H1 (cell line): Measurements from ENCODE around the gene SLC25A22. TPM values are rescaled to one million over a fixed set of nuclear protein-coding genes. Genes with fewer than 3 reads are reported as not detected.

ENCODE experiments used
- CTCF ChIA-PET: fragments of 300-600 bp; sonication (Branson Sonifier 250); formaldehyde crosslinking; loops from one replicate; lab custom pipeline; 2021; ENCODE audit not compliant: partially characterized antibody; lab: Charles Lee
- POLR2A ChIA-PET: fragments of 300-600 bp; sonication (Branson Sonifier 250); formaldehyde crosslinking; loops from one replicate; lab custom pipeline; 2021; ENCODE audit warnings: inconsistent platforms; ENCODE audit not compliant: partially characterized antibody; lab: Charles Lee
- DNase-seq, 2 experiments: peaks; one replicate each; pipeline versions ENCODE4 v3.0.0 to v3.0.0-alpha.2; 2010 to 2022; ENCODE audit warnings: low spot score in 2 of 2, low read depth in 1 of 2, mixed read lengths in 1 of 2
- FAIRE-seq: peaks from 2 replicates; lab custom pipeline; 2011; peaks lifted over from hg19 to GRCh38; lab: Jason Lieb, UNC
- H2AFZ ChIP-seq: 2 replicates; pipeline ENCODE4 v1.8.1; 2012; ENCODE audit warnings: low read length, inconsistent platforms
- H2AK5ac ChIP-seq: 2 replicates; pipeline ENCODE4 v1.6.1; 2013; ENCODE audit warnings: low read depth, low read length
- H2BK120ac ChIP-seq: replicated peaks from 2 replicates; pipeline ENCODE3; 2013; ENCODE audit warnings: low read depth, low read length, inconsistent platforms
- H2BK12ac ChIP-seq: 2 replicates; pipeline ENCODE4 v1.6.1; 2013; ENCODE audit warnings: low read depth, low read length
- H2BK15ac ChIP-seq: 2 replicates; pipeline ENCODE4 v1.6.1; 2013; ENCODE audit warnings: low read length
- H2BK20ac ChIP-seq: 2 replicates; pipeline ENCODE4 v1.6.1; 2013; ENCODE audit warnings: low read length
- H2BK5ac ChIP-seq: 2 replicates; pipeline ENCODE4 v1.6.1; 2013; ENCODE audit warnings: low read depth, low read length
- H3K14ac ChIP-seq: 2 replicates; pipeline ENCODE4 v1.6.1; 2013; ENCODE audit warnings: inconsistent platforms; ENCODE audit not compliant: insufficient read length
- H3K18ac ChIP-seq: 2 replicates; pipeline ENCODE4 v1.6.1; 2013; ENCODE audit warnings: low read length; ENCODE audit errors: extremely low read depth
- H3K23ac ChIP-seq: 2 replicates; pipeline ENCODE4 v1.6.1; 2013; ENCODE audit warnings: inconsistent platforms; ENCODE audit not compliant: insufficient read length
- H3K23me2 ChIP-seq: 2 replicates; pipeline ENCODE4 v1.6.1; 2013; ENCODE audit warnings: low read depth, low read length
- H3K27ac ChIP-seq: 2 replicates; pipeline ENCODE4 v1.6.1; 2011; ENCODE audit warnings: low read depth, low read length, inconsistent platforms
- H3K27me3 ChIP-seq, 4 experiments: replicated peaks in 1 of 4; 1 replicate in 1 of 4; 2 replicates in 3 of 4; pipeline versions ENCODE4 v1.6.1 to v1.8.1; 2011 to 2013; ENCODE audit warnings: low read length in 3 of 4, mild to moderate bottlenecking in 3 of 4, inconsistent platforms in 2 of 4, mixed read lengths in 2 of 4, moderate library complexity in 1 of 4; ENCODE audit not compliant: control insufficient read depth in 3 of 4, insufficient read depth in 3 of 4; ENCODE audit errors: extremely low read depth in 1 of 4
- H3K36me3 ChIP-seq, 4 experiments: 2 replicates each; pipeline versions ENCODE4 v1.6.1 to v1.8.1; 2011 to 2013; ENCODE audit warnings: mild to moderate bottlenecking in 4 of 4, low read length in 3 of 4, moderate library complexity in 2 of 4, control low read depth in 1 of 4, inconsistent platforms in 1 of 4; ENCODE audit not compliant: insufficient read depth in 4 of 4, control insufficient read depth in 2 of 4
- H3K4ac ChIP-seq: replicated peaks from 2 replicates; pipeline ENCODE3; 2013; ENCODE audit warnings: low read length, low read depth, mixed read lengths, inconsistent platforms; ENCODE audit not compliant: insufficient read length
- H3K4me1 ChIP-seq, 4 experiments: replicated peaks in 1 of 4; 1 replicate in 1 of 4; 2 replicates in 3 of 4; pipeline versions ENCODE4 v1.6.1 to v1.8.1; 2011 to 2013; ENCODE audit warnings: low read length in 3 of 4, inconsistent platforms in 2 of 4, mixed read lengths in 1 of 4; ENCODE audit not compliant: insufficient read depth in 4 of 4, control insufficient read depth in 3 of 4
- H3K4me2 ChIP-seq, 2 experiments: 2 replicates each; pipeline versions ENCODE4 v1.6.1 to v1.8.1; 2011 to 2013; ENCODE audit warnings: low read depth in 2 of 2, low read length in 2 of 2, control low read depth in 1 of 2, inconsistent platforms in 1 of 2, mild to moderate bottlenecking in 1 of 2; ENCODE audit not compliant: insufficient read depth in 1 of 2
- H3K4me3 ChIP-seq, 4 experiments: fragments of 200-600, 300-600 bp in 1 of 4; sonication (generic), shearing (Covaris generic), sonication (Bioruptor Twin) in 1 of 4; 2 replicates each; pipeline versions ENCODE4 v1.5.1 to v1.8.1; 2011 to 2016; ENCODE audit warnings: low read length in 4 of 4, low read depth in 3 of 4, control low read depth in 2 of 4, inconsistent platforms in 2 of 4, mild to moderate bottlenecking in 2 of 4, mixed read lengths in 1 of 4, moderate library complexity in 1 of 4; ENCODE audit not compliant: insufficient read depth in 2 of 4; ENCODE audit errors: extremely low read depth in 1 of 4
- H3K56ac ChIP-seq: replicated peaks from 2 replicates; pipeline ENCODE3; 2013; ENCODE audit warnings: low read depth, mild to moderate bottlenecking, mixed read lengths, low read length, inconsistent platforms; ENCODE audit not compliant: insufficient read length
- H3K79me1 ChIP-seq: 2 replicates; pipeline ENCODE4 v1.6.1; 2013; ENCODE audit warnings: low read depth, low read length, control low read depth
- H3K79me2 ChIP-seq, 2 experiments: 2 replicates each; pipeline versions ENCODE4 v1.6.1 to v1.8.1; 2012 to 2013; ENCODE audit warnings: low read length in 2 of 2, mild to moderate bottlenecking in 2 of 2, inconsistent platforms in 1 of 2; ENCODE audit not compliant: insufficient read depth in 2 of 2, control insufficient read depth in 1 of 2
- H3K9ac ChIP-seq, 4 experiments: replicated peaks in 1 of 4; 1 replicate in 1 of 4; 2 replicates in 3 of 4; pipeline versions ENCODE4 v1.6.1 to v1.8.1; 2011 to 2013; ENCODE audit warnings: low read depth in 3 of 4, low read length in 3 of 4, control low read depth in 2 of 4, mild to moderate bottlenecking in 2 of 4, moderate library complexity in 2 of 4, inconsistent platforms in 1 of 4; ENCODE audit errors: extremely low read depth in 1 of 4
- H3K9me3 ChIP-seq, 2 experiments: 2 replicates each; pipeline versions ENCODE4 v1.6.1 to v1.8.1; 2012 to 2013; ENCODE audit warnings: mild to moderate bottlenecking in 2 of 2, moderate library complexity in 2 of 2, control low read depth in 1 of 2, inconsistent platforms in 1 of 2, low read depth in 1 of 2, low read length in 1 of 2, mixed read lengths in 1 of 2; ENCODE audit not compliant: insufficient read depth in 2 of 2
- H4K20me1 ChIP-seq, 2 experiments: replicated peaks in 1 of 2; 2 replicates each; pipeline versions ENCODE3 to v1.8.1; 2011 to 2013; ENCODE audit warnings: inconsistent platforms in 2 of 2, low read length in 2 of 2, mild to moderate bottlenecking in 1 of 2; ENCODE audit not compliant: insufficient read depth in 2 of 2, control insufficient read depth in 1 of 2
- H4K5ac ChIP-seq: 2 replicates; pipeline ENCODE4 v1.6.1; 2013; ENCODE audit warnings: low read length, low read depth, mixed read lengths, inconsistent platforms; ENCODE audit not compliant: insufficient read length
- H4K8ac ChIP-seq: 2 replicates; pipeline ENCODE4 v1.8.0; 2013; ENCODE audit warnings: mild to moderate bottlenecking, moderate library complexity, low read length, inconsistent platforms; ENCODE audit not compliant: insufficient read depth; ENCODE audit errors: extremely low read depth
- H4K91ac ChIP-seq: replicated peaks from 2 replicates; pipeline ENCODE3; 2013; ENCODE audit warnings: low read length, mixed read lengths, inconsistent platforms; ENCODE audit not compliant: insufficient read length
- ATF2 ChIP-seq: IDR thresholded peaks from 2 replicates; pipeline ENCODE4 v1.6.1; 2012; ENCODE audit warnings: low read length, inconsistent platforms
- ATF3 ChIP-seq: IDR thresholded peaks from 2 replicates; pipeline ENCODE4 v1.6.1; 2011; ENCODE audit warnings: low read depth, mild to moderate bottlenecking, low read length; ENCODE audit not compliant: insufficient read depth
- CHD2 ChIP-seq: IDR thresholded peaks from 2 replicates; pipeline ENCODE4 v1.6.1; 2012; ENCODE audit warnings: low read length, improper control_type of control experiment
- CTBP2 ChIP-seq: IDR thresholded peaks from 2 replicates; pipeline ENCODE4 v1.7.0; 2011; ENCODE audit warnings: borderline replicate concordance, mild to moderate bottlenecking, moderate library complexity, mixed read lengths, low read length; ENCODE audit not compliant: insufficient read depth, insufficient read length
- NRF1 ChIP-seq: IDR thresholded peaks from 2 replicates; pipeline ENCODE4 v1.6.1; 2011; ENCODE audit warnings: mild to moderate bottlenecking, low read depth, low read length, improper control_type of control experiment
- POLR2A ChIP-seq, 2 experiments: IDR thresholded peaks; 1 replicate in 1 of 2; 2 replicates in 1 of 2; pipeline ENCODE4 v1.6.1; 2011; ENCODE audit warnings: low read depth in 2 of 2, low read length in 2 of 2, mild to moderate bottlenecking in 2 of 2; ENCODE audit errors: control extremely low read depth in 1 of 2
- RFX5 ChIP-seq: IDR thresholded peaks from 2 replicates; pipeline ENCODE4 v1.6.1; 2011; ENCODE audit warnings: low read depth, low read length, improper control_type of control experiment, borderline replicate concordance
- USF2 ChIP-seq: IDR thresholded peaks from 2 replicates; pipeline ENCODE4 v1.6.1; 2011; ENCODE audit warnings: low read length, improper control_type of control experiment
- WGBS, 2 experiments: shearing (Covaris generic) in 1 of 2; methylation state at CpG; one replicate each; pipeline versions ENCODE4 v1.1.6 to v1.1.7; 2013 to 2015; ENCODE audit warnings: low lambda C conversion rate in 2 of 2, mixed read lengths in 2 of 2, inconsistent platforms in 1 of 2, low coverage in 1 of 2, missing lambda C conversion rate in 1 of 2; ENCODE audit not compliant: insufficient replicate concordance in 2 of 2, insufficient coverage in 1 of 2, insufficient read length in 1 of 2; ENCODE audit errors: extremely low coverage in 1 of 2, missing lambda C conversion rate in 1 of 2; 5-methylcytosine and 5-hydroxymethylcytosine counted together
- polyA plus RNA-seq, 7 experiments: library from polyadenylated mRNA; depleted of rRNA in 3 of 7; stranded (reverse) in 5 of 7; unstranded in 2 of 7; fragments of >200 nt in 5 of 7; fragments of 200-250 nt in 2 of 7; gene quantifications; 1 replicate in 5 of 7; 2 replicates in 1 of 7; 4 replicates in 1 of 7; pipeline versions ENCODE4 v1.2.1 to v1.2.3, GENCODE V29; 2011 to 2013; ENCODE audit warnings: missing spikeins in 2 of 7, mixed read lengths in 2 of 7
- total RNA-seq: library from RNA; stranded (reverse); fragmentation: NEBNext Ultra II Directional; extraction: Animal tissue kit (Norgen Biotek cat#: 25700); gene quantifications from 2 replicates; pipeline ENCODE4 v1.2.1, GENCODE V29; 2021

Gene SLC25A22
- total and polyA plus RNA-seq, 2 of the 8 experiments (the other 6 are each of a cell fraction or from before 2014, with no cell fraction given), result 31.5 to 48.0 TPM

- Histone ChIP-seq H3K27ac (no peak overlapping the region), H3K4me3 (no peak overlapping the region), H3K23me2 (peaks cover 18% of the 10 kb centered on the region; the same call in 1 of the 2 replicates), H2BK20ac (no peak overlapping the region), H2BK15ac (no peak overlapping the region), H3K23ac (no peak overlapping the region), H2BK5ac (no peak overlapping the region), H4K8ac (no peak overlapping the region), H4K20me1 (peaks cover 3 to 40% of the 10 kb centered on the region in 2 experiments), H2BK120ac (no peak overlapping the region), H2BK12ac (no peak overlapping the region), H2AK5ac (no peak overlapping the region), H3K18ac (no peak overlapping the region), H3K4ac (no peak overlapping the region), H3K36me3 (peaks cover 10 to 30% (median 24%) of the 10 kb centered on the region in 4 experiments; a peak in 7 of 8 replicates), H3K79me2 (peaks cover 0 to 18% of the 10 kb centered on the region in 2 experiments; a peak in 2 of 4 replicates), H4K91ac (no peak overlapping the region), H3K56ac (no peak overlapping the region), H2AFZ (no peak overlapping the region), H3K4me1 (peaks cover 0 to 19% (median 15%) of the 10 kb centered on the region in 4 experiments; a peak in 6 of 7 replicates), H4K5ac (no peak overlapping the region), H3K4me2 (no peak overlapping the region), H3K9ac (no peak overlapping the region), H3K79me1 (peaks cover 9% of the 10 kb centered on the region; the same call in 1 of the 2 replicates), H3K27me3 (no peaks in the 10 kb centered on the region), H3K14ac (no peak overlapping the region), H3K9me3 (no peaks in the 10 kb centered on the region)
- DNase-seq (no peak), FAIRE-seq (no peak)
- WGBS, 2 experiments, result 90% methylated on average over 5 of the region's 5 CpGs; no CpG with 5 or more reads in 1 of the 2 experiments
- ChIA-PET POLR2A (interaction anchor here (17.9 to 40.4 kb wide), 2 partner anchors 18 to 28 kb away, joined by 234 to 1917 read pairs; partner anchors contain the start of genes CD151, CEND1, CRACR2B and PIDD1), CTCF (interaction anchor here (1.5 to 5.2 kb wide), 5 partner anchors 9 to 55 kb away, joined by 4 to 26 read pairs (median 14); partner anchors contain the start of gene CRACR2B)
- TF ChIP-seq ATF3 (no peak), POLR2A (IDR thresholded peaks at IDR 0.05; ENCODE audit: control extremely low read depth in 1 of 2, low read depth in 2 of 2, low read length in 2 of 2) (no peak), ATF2 (no peak), CTBP2 (no peak), RFX5 (no peak), USF2 (no peak), CHD2 (no peak), NRF1 (no peak)
Observed at GRCh38 chr11:839280-839623, 41.2 kb upstream of the SLC25A22 start.
